ENCODE measurements around the gene RNASEH2A.

Gene RNASEH2A

GRCh38 chr19:12847159-12848139 is 41.1 kb downstream of the RNASEH2A start:
- peak; percentile 50 for TF ChIP-seq CTCF (IDR thresholded peaks at IDR 0.05; ENCODE audit: low read length, missing control alignments)
- peak; percentile 79 for DNase-seq (ENCODE audit: low read depth)
- peak overlapping the region; percentile 31 for H3K4me3 ChIP-seq (replicated peaks; ENCODE audit: low read depth, low read length)

DNA sequence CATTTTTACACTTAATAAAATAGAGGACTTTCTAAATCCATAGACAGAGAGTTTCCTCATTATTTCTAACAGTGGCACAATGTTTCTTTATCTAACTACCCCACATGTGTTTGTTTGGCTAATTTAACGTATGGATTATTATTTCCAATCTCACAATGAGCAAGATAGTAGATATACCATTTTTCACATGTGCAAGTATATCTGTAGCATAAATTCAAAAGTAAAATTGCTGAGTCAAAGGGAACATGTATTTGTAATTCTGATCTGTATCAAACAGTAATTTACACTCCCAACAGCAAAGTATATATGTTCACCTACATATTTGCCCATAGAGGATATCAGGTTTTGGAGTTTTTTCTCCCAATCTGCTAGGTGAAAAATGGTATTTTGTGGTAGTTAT is 50.3 kb downstream of the RNASEH2A start:
- no peak for DNase-seq (ENCODE audit: low read depth)
- no peak for TF ChIP-seq CTCF (IDR thresholded peaks at IDR 0.05; ENCODE audit: low read length, missing control alignments)

DNA sequence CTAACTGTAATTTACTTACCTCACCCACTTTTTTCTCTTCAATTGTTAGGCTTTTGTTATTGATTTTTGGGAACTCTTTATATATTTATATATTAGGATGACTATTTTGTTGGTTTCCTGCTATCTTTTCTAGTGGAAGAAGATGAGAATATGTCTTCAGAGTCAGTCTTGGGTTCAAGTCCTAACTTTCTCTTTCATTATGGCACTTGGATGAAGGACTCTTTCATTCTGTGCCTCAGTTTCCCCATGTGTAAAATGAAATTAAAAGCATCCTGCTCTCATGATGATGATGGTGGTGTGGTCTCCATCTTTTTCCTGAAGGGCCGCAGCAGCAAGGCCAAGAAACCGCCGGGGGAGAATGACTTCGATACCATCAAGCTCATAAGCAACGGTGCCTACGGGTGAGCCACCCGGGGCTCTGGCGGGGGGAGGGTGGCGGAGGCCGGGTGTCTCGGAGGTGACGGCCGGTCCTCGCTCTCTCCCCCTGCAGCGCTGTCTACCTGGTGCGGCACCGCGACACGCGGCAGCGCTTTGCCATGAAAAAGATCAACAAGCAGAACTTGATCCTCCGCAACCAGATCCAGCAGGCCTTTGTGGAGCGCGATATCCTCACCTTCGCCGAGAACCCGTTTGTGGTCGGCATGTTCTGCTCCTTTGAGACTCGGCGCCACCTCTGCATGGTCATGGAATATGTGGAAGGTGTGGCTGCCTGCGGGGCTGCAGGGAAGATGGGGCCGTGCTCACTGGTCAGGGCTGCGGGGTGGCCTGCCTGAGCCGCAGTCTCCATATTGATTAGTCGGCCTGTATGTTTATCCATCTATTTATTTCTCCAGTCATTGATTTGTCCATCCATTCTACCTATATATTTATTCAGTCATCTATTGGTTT is 51.9 kb downstream of the RNASEH2A start:
- no peak overlapping the region for H3K4me3 ChIP-seq (replicated peaks; ENCODE audit: low read depth, low read length)
- TF ChIP-seq CTCF (IDR thresholded peaks at IDR 0.05; ENCODE audit: low read length, missing control alignments) = no peak
- no peak for DNase-seq (ENCODE audit: low read depth)

More for the DNA sequence above, 50.3 kb downstream of the RNASEH2A start:
- no peak overlapping the region for H3K4me3 ChIP-seq (replicated peaks; ENCODE audit: low read depth, low read length)

GRCh38 chr19:12859546-12859945 is 53.2 kb downstream of the RNASEH2A start:
- TF ChIP-seq CTCF (IDR thresholded peaks at IDR 0.05; ENCODE audit: low read length, missing control alignments) = no peak
- no peak for DNase-seq (ENCODE audit: low read depth)
- H3K4me3 ChIP-seq (replicated peaks; ENCODE audit: low read depth, low read length) = no peak overlapping the region
